ENCODE results near the gene ACOT7.

GRCh38 chr1:6308449-6308848 is 85.1 kb downstream of the ACOT7 start:
- no peak for TF ChIP-seq CTCF (IDR thresholded peaks at IDR 0.05)
- no peak for TF ChIP-seq POLR2A (IDR thresholded peaks at IDR 0.05)
- no peak for TF ChIP-seq POLR2AphosphoS5 (IDR thresholded peaks at IDR 0.05)

Measured in transverse colon (tissue), 4 donors.